Fibroblast of lung (primary cell): ENCODE data around the gene KLK14.

Source experiments
- CTCF ChIP-seq, 2 donors: IDR thresholded peaks in 1 of 2; conservative IDR thresholded peaks in 1 of 2; 1 replicate in 1 of 2; 2 replicates in 1 of 2; pipeline ENCODE4 v1.5.1; 2011 to 2012; ENCODE audit warnings: low read length in 2 of 2, control low read depth in 1 of 2, inconsistent platforms in 1 of 2, low read depth in 1 of 2, mild to moderate bottlenecking in 1 of 2
- EZH2 ChIP-seq: IDR thresholded peaks from 2 replicates; pipeline ENCODE4 v1.5.1; 2012; ENCODE audit warnings: low read length, control low read depth, mild to moderate bottlenecking; ENCODE audit errors: missing control alignments

GRCh38 chr19:51107406-51108065 lies 24.8 kb upstream of the KLK14 start:
- TF ChIP-seq CTCF (conservative IDR thresholded peaks at IDR 0.05 in 1 of 2, IDR thresholded peaks at IDR 0.05 in 1 of 2; ENCODE audit: low read depth in 1 of 2, low read length in 2 of 2) (no peak), EZH2 (no peak)
